Keratinocyte (primary cell): ENCODE results near the gene VAV2. TPM values are rescaled to one million over a fixed set of nuclear protein-coding genes. Genes with fewer than 3 reads are reported as not detected.

ENCODE experiments used
- DNase-seq: peaks from one replicate; pipeline ENCODE4 v3.0.0-alpha.2; 2011; ENCODE audit warnings: low read depth, missing footprints, low spot score
- FAIRE-seq: peaks from 2 replicates; lab custom pipeline; 2011; peaks lifted over from hg19 to GRCh38; lab: Jason Lieb, UNC
- H2AFZ ChIP-seq: 2 replicates; pipeline ENCODE4 v1.6.0; 2012; ENCODE audit warnings: low read length, control low read depth, inconsistent platforms; ENCODE audit not compliant: control insufficient read depth
- H3K27ac ChIP-seq: 2 replicates; pipeline ENCODE4 v1.5.1; 2011; ENCODE audit warnings: low read length; ENCODE audit not compliant: control insufficient read depth, insufficient read depth
- H3K27me3 ChIP-seq: 3 replicates; pipeline ENCODE4 v1.6.0; 2011; ENCODE audit warnings: low read length; ENCODE audit not compliant: control insufficient read depth, insufficient read depth; ENCODE audit errors: extremely low read depth
- H3K36me3 ChIP-seq, 2 experiments: 2 replicates in 1 of 2; 3 replicates in 1 of 2; pipeline ENCODE4 v1.5.1; 2011; ENCODE audit warnings: low read length in 2 of 2, mild to moderate bottlenecking in 1 of 2; ENCODE audit not compliant: control insufficient read depth in 2 of 2, insufficient read depth in 2 of 2; ENCODE audit errors: extremely low read depth in 1 of 2
- H3K4me1 ChIP-seq: 3 replicates; pipeline ENCODE4 v1.5.1; 2011; ENCODE audit warnings: low read length; ENCODE audit not compliant: control insufficient read depth, insufficient read depth; ENCODE audit errors: extremely low read depth
- H3K4me2 ChIP-seq: 3 replicates; pipeline ENCODE4 v1.6.0; 2011; ENCODE audit warnings: low read depth, low read length; ENCODE audit not compliant: control insufficient read depth, insufficient read depth; ENCODE audit errors: extremely low read depth
- H3K4me3 ChIP-seq, 3 experiments: fragments of 200-600 bp in 1 of 3; sonication (generic) in 1 of 3; 2 replicates in 2 of 3; 3 replicates in 1 of 3; pipeline ENCODE4 v1.5.1; 2011 to 2016; ENCODE audit warnings: low read length in 3 of 3, mild to moderate bottlenecking in 3 of 3, control low read depth in 2 of 3, inconsistent platforms in 1 of 3, low read depth in 1 of 3, mixed read lengths in 1 of 3, mixed run types in 1 of 3, moderate library complexity in 1 of 3; ENCODE audit not compliant: control insufficient read depth in 2 of 3, insufficient read depth in 2 of 3; ENCODE audit errors: extremely low read depth in 1 of 3
- H3K79me2 ChIP-seq: 2 replicates; pipeline ENCODE4 v1.6.0; 2012; ENCODE audit warnings: low read length; ENCODE audit not compliant: control insufficient read depth, insufficient read depth
- H3K9ac ChIP-seq: 3 replicates; pipeline ENCODE4 v1.6.0; 2011; ENCODE audit warnings: low read length; ENCODE audit not compliant: control insufficient read depth, insufficient read depth; ENCODE audit errors: extremely low read depth
- H3K9me1 ChIP-seq: 3 replicates; pipeline ENCODE4 v1.6.0; 2011; ENCODE audit warnings: low read length; ENCODE audit not compliant: control insufficient read depth, insufficient read depth; ENCODE audit errors: extremely low read depth
- H3K9me3 ChIP-seq: 2 replicates; pipeline ENCODE4 v1.5.1; 2012; ENCODE audit warnings: low read depth, low read length; ENCODE audit not compliant: control insufficient read depth
- H4K20me1 ChIP-seq: 3 replicates; pipeline ENCODE4 v1.6.0; 2011; ENCODE audit warnings: low read length; ENCODE audit not compliant: control insufficient read depth, insufficient read depth; ENCODE audit errors: extremely low read depth
- EZH2 ChIP-seq: IDR thresholded peaks from one replicate; pipeline ENCODE4 v1.6.1; 2012; ENCODE audit warnings: inconsistent platforms, mild to moderate bottlenecking, low read length, moderate library complexity
- dilution Hi-C: fragments of 300-500 bp; cut with MboI; formaldehyde crosslinking; loops from one replicate; pipeline ENCODE4 v1.7.0; 2020; ENCODE audit warnings: low sequenced_read_pairs; ENCODE audit not compliant: extremely low pct_ligation_motif_present
- polyA plus RNA-seq, 5 experiments: library from polyadenylated mRNA; depleted of rRNA in 3 of 5; stranded (reverse) in 3 of 5; stranded (forward) in 1 of 5; unstranded in 1 of 5; fragments of >200 nt; gene quantifications; 1 replicate in 1 of 5; 2 replicates in 3 of 5; 3 replicates in 1 of 5; pipeline versions ENCODE4 v1.2.1 to v1.2.3, GENCODE V29; 2011 to 2012; ENCODE audit warnings: missing spikeins in 2 of 5, low read depth in 1 of 5, low replicate concordance in 1 of 5
- TF ChIP-seq, protein P1 (sequence below), 3 experiments: IDR thresholded peaks in 1 of 3; conservative IDR thresholded peaks in 1 of 3; optimal IDR thresholded peaks in 1 of 3; 2 replicates in 2 of 3; 3 replicates in 1 of 3; pipeline versions ENCODE3 to v1.5.1; 2011; ENCODE audit warnings: low read length in 3 of 3, mild to moderate bottlenecking in 3 of 3, moderate library complexity in 2 of 3, control low read depth in 1 of 3, inconsistent platforms in 1 of 3; ENCODE audit not compliant: insufficient read depth in 2 of 3; ENCODE audit errors: extremely low read depth in 1 of 3

The VAV2 gene
- polyA plus RNA-seq, 1 donor (not counting 4 experiments of a cell fraction or from before 2014, with no cell fraction given): 16.4 TPM

DNA sequence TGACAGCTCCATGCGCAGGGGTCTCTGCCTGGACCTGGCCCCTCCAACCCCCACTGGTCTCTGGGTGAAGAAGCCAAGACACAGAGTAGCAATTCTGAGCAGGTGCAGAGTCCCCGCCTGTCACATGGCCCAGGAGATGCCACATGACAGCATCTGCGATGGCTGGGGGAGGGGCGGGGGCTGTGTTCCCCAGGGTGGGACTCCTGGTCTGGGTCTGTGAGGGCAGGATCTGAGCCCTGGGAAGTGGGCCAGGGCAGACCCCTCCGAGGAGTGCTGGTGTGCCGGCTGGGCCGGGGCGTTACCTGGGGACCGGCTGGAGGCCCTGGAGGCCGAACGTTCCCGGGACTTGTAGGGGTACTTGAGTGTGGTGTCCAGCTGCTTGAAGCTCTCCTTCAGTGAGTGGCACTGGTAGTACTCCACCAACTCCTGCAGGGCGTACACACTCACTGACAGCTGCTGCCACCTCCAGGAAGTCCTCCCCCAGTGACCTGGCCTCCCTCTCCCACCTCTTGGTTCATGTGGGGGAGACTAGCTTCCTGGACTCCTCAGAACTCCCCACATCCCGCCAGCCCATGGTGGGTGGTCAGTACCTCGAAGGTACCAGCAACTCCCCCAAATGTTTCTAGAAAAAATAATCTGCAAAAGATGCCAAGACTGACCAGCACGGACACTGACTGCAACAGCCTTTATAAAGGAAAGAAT is 221.9 kb downstream of the VAV2 start:
- DNase-seq (no peak), FAIRE-seq (no peak)
- no peak overlapping the region for H2AFZ ChIP-seq
- dilution Hi-C loops: no loop called here
- no peaks in the 10 kb centered on the region for H4K20me1 ChIP-seq
- H3K27ac ChIP-seq: no peak overlapping the region
- no peak overlapping the region for H3K4me2 ChIP-seq
- H3K9me1 ChIP-seq: no peaks in the 10 kb centered on the region
- H3K9ac ChIP-seq: no peak overlapping the region
- H3K27me3 ChIP-seq: no peaks in the 10 kb centered on the region
- no peak for TF ChIP-seq EZH2
- TF ChIP-seq, protein P1, sequence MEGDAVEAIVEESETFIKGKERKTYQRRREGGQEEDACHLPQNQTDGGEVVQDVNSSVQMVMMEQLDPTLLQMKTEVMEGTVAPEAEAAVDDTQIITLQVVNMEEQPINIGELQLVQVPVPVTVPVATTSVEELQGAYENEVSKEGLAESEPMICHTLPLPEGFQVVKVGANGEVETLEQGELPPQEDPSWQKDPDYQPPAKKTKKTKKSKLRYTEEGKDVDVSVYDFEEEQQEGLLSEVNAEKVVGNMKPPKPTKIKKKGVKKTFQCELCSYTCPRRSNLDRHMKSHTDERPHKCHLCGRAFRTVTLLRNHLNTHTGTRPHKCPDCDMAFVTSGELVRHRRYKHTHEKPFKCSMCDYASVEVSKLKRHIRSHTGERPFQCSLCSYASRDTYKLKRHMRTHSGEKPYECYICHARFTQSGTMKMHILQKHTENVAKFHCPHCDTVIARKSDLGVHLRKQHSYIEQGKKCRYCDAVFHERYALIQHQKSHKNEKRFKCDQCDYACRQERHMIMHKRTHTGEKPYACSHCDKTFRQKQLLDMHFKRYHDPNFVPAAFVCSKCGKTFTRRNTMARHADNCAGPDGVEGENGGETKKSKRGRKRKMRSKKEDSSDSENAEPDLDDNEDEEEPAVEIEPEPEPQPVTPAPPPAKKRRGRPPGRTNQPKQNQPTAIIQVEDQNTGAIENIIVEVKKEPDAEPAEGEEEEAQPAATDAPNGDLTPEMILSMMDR (optimal IDR thresholded peaks at IDR 0.05 in 1 of 3, IDR thresholded peaks at IDR 0.05 in 1 of 3, conservative IDR thresholded peaks at IDR 0.05 in 1 of 3; ENCODE audit: extremely low read depth in 1 of 3, insufficient read depth in 2 of 3, low read length in 3 of 3): no peak
- H3K4me1 ChIP-seq: no peaks in the 10 kb centered on the region
- H3K79me2 ChIP-seq: no peaks in the 10 kb centered on the region
- peaks cover 8% of the 10 kb centered on the region for H3K9me3 ChIP-seq
- peaks cover 31 to 38% of the 10 kb centered on the region in 2 experiments for H3K36me3 ChIP-seq
- no peak overlapping the region for H3K4me3 ChIP-seq

GRCh38 chr9:133769511-133770075 is 222.5 kb downstream of the VAV2 start:
- no peak overlapping the region for H3K27ac ChIP-seq
- dilution Hi-C loops: no loop called here
- H3K4me1 ChIP-seq: no peaks in the 10 kb centered on the region
- TF ChIP-seq, protein P1 (optimal IDR thresholded peaks at IDR 0.05 in 1 of 3, IDR thresholded peaks at IDR 0.05 in 1 of 3, conservative IDR thresholded peaks at IDR 0.05 in 1 of 3; ENCODE audit: extremely low read depth in 1 of 3, insufficient read depth in 2 of 3, low read length in 3 of 3): no peak
- TF ChIP-seq EZH2: no peak
- H3K4me2 ChIP-seq: no peak overlapping the region
- peaks cover 26 to 34% of the 10 kb centered on the region in 2 experiments for H3K36me3 ChIP-seq
- no peaks in the 10 kb centered on the region for H3K9me1 ChIP-seq
- DNase-seq (no peak), FAIRE-seq (no peak)
- H4K20me1 ChIP-seq: no peaks in the 10 kb centered on the region
- H3K79me2 ChIP-seq: no peaks in the 10 kb centered on the region
- H3K27me3 ChIP-seq: no peaks in the 10 kb centered on the region
- H3K9ac ChIP-seq: no peak overlapping the region
- H3K4me3 ChIP-seq: no peak overlapping the region
- peaks cover 8% of the 10 kb centered on the region for H3K9me3 ChIP-seq
- no peak overlapping the region for H2AFZ ChIP-seq
